NCI-H345 treated with DMSO at 0.1 percent for 48 hours (cell line): ENCODE results near the gene CACNA2D3.

Experiments
- DNase-seq: peaks from one replicate; lab custom pipeline; 2025; ENCODE audit not compliant: unreplicated experiment; lab: John Stamatoyannopoulos, UW

CACNA2D3 gene

DNA sequence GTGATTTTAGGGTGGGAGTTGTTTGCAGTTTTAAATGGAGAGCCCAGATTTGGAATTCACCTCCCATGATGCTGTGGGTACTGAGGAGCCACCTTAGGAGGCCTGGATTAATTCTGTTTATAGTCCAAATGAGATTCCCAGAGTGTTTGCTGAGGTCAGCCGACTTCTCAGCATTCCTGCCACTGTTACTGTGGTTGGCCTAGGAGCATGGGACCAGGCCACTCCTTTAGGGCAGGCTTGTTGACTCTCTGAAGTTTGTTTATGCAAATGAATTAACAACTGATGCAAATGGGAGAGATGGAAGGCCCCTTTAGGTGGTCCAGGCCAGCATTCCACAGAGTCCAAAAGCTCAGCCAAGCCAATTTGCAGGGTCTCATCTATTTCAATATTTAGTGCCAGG lies 46.1 kb downstream of the CACNA2D3 start:
- DNase-seq: no peak

DNA sequence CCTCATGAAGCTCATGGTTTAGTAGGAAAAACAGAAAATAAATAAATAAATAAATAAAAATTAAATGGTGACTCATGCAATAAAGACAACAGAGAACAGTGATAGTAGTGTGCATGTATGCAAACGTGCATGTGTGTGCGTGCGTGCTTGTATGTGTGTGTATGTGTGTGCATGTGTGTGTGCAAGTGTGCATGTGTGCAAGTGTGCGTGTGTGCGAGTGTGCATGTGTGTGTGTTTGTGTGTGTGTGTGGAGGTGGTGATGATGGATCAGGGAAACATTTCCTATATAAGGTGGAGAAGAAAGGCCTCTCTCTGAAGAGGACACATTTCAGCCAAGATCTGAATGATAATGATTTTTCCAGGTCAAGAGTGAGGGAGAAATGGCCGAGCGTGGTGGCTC lies 47.2 kb downstream of the CACNA2D3 start:
- DNase-seq: no peak

DNA sequence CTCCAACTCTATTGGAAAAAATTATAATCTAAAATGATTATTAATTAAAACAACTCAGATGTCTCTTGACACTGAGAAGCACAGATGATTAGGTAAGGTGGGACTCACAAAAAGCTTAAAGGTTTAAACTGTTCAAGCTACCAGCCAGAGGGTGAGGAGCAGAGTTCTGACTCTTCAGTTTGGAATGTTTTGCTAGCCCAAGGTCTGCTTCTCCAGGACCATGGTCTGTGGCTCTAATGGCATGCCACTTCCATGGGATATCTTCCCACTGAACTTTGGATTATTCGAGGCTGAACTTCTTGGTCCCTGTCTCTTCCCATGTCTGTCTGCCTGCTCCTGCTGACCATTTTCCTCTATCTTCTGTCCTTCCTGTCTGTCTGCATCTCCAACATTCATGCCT lies 49.2 kb downstream of the CACNA2D3 start:
- no peak for DNase-seq

DNA sequence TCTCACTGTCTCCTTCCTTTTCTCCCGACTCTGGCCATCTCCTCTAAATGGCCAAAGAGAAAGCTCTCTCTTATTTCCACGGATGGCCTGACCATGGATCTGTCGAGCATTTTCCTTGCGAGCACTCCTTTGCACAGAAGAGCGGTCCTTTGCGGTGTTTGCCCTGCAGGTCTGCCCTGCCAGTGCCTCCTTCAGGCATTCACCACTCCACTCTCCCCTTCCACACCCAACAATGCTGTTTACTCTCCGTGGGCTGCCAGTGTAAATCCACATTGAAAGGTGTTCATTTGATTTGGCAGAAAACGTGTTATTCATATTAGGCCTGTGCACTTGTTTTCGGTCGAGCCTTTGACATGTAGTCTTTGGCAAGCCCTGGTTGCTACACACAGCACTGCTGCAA lies 49.6 kb downstream of the CACNA2D3 start:
- no peak for DNase-seq

DNA sequence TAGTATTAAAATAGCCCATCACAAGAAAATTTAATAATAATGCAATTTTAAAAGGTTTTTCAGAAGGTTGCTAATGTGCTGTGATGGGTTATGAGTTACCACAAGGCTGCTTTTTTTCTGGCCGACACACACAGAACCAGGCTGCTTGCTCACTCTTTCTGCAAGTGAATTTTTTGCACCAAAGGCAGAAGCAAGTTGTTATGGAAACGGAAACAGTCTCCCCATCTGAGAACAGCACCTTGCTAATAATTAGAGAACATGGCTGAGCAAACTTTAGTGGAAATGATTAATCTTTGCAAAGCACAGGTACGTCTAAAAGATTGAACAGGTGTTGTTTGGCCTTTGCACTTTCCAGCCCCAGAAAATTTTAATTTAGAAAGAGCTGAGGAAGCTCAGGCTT lies 51.0 kb downstream of the CACNA2D3 start:
- DNase-seq: no peak

DNA sequence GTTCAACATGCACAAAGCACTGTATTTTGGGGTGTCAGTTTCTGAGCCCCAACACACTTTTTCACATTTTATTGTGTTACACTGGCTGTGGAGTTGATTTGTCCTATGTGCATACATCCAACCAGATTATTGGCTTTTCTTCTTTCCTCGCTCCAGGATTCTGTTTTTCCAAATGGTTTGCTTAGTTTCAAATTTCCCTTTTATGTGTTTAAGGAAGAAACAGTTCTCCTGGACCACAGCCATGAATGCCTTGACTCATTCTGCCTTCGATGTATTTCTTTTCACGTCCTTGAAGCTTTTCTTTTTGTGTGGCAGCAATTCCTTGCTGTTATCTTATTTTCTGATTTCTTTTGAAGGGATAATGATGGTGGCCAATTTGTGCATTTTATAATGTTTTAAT lies 53.8 kb downstream of the CACNA2D3 start:
- DNase-seq: no peak

DNA sequence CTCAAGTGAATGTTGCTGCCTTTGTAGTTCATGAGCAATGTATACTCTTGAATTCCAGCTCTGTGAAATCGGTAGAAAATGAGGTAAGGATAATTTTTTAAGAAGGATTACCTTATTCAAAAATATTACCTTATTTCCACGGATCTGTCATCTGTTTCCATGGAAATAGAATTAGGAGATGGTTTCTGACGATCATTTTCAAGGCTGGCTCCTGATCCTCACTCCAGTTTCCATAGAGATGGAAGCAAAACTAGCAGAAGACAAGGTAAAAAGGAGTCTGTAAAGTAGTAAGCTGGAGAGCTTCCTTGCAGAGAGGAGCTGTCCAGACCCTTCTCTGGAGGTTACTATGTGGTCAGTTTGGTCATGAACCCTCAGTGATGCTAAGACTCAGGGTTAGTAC lies 55.5 kb downstream of the CACNA2D3 start:
- DNase-seq: no peak

DNA sequence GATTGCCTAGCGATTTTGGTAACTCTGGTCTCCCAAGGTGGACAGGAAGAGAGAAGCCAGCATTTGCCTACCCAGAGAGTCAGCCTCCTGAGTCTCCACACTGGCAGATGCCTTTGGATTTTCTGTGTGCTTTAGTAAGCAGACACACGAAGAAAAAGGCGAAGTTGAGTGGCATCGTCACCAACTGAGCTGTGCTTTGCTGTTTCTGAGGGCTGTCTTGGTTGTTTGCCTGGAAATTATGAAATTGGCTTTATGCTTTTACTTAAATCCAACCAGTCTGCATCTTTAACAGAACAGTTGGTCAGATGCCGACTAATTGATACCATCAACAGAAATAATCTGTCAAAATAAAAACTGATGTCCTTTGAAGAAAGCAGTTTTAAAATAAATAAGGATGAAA lies 56.0 kb downstream of the CACNA2D3 start:
- DNase-seq: no peak

DNA sequence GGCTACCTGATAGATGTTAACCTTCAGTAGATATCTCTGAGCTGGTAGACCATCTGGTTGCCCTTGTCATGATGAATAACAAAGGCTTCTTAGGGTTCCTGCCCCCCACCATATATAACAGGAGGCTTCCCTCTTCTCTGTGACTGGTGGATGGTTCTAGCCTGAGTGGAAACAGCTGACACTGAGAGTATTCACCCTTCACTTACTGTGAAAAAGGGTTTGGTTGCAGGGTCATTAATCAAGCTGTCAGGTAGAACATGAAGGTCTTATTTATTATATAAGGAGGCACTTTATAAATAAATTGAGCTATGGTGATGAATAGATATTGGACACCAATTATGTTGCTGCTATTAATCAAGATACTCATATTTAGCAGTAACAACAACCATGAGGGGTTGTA lies 58.6 kb downstream of the CACNA2D3 start:
- no peak for DNase-seq

DNA sequence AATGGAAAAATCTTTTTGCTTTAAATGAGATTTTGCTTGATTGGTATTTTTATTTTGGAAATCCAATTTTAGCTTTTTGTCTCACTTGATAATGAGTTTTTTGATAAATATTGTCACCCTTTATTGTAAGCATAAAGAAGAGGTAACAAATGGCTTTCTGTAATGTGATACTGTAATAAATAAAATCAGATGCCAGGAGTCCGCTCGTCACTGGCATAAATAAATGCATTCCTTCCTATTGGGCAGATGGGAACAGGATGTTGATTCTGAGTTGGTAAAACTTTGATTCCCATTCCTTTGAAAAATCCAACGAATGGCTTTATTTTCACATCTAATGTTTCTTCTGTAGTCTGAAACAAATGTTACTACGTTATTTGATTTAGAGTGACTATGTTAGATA lies 59.9 kb downstream of the CACNA2D3 start:
- no peak for DNase-seq

DNA sequence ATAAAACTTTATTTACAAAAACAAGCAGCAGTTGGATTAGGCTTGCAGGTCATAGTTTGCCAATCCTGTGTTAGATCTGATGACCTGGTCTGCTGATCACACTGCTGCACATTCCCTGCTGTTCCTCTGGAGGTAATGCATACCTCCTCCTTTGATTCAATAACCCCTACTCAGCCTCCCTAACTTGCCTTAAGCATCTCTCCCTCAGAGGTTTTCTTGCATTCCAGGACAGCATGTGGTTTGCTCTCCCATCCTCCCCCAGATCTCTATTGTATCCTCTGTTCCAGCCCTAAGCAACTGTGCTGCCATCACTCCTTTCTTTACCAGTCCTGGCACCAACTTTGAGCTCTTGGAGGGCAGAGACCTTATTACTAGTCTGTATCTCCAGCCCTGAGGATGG lies 63.4 kb downstream of the CACNA2D3 start:
- DNase-seq: no peak

DNA sequence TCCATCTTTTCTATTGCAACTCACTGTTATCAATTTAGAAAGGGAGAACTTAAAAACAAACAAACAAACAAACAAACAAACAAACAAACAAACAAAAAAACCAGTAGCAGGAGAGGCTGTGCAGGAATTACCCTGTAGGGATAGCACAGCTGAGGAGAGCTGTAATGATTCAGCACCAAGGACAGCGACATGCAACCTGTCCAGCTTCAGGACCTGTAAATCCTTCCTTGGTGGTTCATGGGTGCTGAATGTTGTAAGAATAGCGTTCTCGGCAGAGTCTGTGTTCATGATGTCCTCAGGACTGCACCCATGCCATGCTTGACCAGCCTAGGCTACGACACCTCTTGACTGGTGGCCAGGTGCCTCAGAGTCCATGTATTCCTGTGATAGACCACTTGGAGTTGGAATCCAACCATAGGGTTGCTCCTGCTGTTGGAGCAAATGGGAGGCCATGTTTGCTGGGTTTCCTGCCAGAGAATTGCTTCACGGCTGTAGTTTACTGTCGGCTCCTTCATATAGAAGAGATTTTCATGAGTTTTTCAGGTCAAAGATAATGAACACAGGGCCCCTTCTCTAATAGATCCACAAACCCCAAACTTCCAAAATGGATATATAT lies 65.9 kb downstream of the CACNA2D3 start:
- no peak for DNase-seq

DNA sequence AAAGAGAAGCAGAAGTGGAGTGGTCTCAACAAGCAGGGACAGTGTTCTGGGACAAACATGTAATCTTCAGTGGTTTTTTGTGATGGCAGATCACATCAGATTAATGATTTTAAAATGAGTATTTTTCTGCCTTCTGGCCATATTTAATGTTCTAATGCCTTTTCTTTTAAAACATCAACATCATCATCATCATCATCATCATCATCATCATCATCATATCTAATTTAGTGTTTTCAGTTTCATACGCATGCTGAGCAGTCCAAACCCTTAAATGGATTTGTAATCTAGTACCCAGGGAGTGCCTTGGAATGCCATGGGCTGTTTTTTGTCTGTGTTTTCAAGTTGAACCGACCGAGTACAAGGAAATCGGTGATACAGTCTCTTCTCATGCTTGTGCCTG lies 68.9 kb downstream of the CACNA2D3 start:
- no peak for DNase-seq

DNA sequence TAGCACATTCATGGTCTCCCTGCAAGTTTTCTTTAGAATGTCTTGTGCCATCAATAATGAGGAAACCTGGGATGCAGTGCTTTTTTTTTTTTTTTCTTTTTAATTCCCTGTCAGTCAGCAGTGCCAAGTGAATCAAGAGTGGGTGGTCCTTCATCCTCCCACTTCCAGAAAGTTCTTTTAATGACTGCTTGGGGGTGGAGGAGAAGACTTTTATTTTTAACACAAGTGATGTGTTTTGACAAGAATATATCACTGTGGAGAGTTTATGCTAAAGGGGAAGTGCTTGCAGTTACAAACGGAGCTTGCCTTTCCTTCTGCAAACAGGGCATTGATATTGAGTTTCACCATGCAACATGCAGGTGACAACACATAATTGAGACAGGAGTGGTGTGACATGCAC lies 69.7 kb downstream of the CACNA2D3 start:
- DNase-seq: no peak

DNA sequence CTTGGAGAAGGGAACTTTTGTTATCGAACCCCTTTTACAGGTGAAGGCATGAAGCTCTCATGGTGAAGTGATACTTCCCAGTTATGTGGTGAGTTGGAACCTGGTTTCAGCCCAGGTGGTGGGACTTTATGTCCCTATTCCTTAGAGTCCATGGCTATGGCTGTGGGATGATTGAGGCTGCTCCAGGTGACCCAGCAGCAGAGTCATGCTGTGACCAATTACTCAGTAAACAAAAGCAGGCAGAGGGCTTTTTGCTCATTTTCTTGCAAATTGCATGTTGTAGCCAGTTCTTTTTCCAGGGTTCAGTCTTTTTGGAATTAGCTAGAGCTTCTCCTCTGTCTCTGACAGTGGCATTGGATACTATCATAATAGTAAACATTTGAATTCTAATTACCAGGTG lies 70.7 kb downstream of the CACNA2D3 start:
- DNase-seq: no peak

DNA sequence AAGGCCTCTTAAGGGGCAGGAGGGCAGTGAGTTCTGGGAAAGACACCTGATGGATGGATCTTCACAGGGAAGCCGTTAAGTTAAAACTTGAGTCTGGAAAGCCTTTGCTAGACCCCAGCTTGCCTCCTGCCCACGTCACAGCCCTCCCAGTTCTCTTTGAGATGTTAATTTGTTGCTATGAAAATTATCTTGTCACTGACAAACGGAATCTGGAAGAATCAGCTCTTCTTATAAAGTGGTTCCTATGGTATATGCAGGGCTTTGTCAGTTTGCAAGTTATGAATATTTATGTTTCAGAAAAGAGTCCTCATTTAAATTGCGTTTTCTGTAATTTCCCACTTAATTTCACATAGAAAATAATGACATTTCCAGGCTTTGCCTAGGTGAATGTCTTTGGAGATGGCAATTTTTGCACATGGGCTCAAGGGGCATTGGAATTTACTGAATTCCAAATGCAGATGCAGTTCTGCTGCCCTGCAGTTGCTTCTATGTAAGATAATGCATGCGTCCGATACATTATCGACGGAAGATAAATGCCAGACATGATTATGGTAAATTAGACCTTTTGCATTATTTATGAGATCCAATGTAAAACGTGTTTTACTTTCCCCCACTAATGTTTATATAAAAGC lies 74.1 kb downstream of the CACNA2D3 start:
- DNase-seq: no peak

DNA sequence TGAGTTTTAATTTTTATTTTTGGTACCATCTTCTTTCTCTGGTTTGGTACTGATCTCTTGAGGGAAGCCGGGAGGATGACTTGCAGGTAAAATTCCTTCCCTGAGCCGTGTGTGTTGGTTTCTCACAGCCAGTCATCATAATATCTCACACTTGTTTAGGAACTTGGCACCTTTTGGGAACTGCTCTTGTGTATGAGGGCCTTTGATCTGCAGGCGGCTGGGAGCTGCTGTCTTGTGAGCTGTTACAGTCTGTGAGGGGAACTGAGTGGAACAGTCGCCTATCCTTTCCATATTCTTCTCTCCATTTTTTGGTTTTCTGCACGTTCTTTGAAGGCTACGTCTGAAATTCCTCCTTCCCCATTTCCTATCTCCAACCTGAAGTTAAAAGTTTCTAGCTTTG lies 75.2 kb downstream of the CACNA2D3 start:
- DNase-seq: no peak

DNA sequence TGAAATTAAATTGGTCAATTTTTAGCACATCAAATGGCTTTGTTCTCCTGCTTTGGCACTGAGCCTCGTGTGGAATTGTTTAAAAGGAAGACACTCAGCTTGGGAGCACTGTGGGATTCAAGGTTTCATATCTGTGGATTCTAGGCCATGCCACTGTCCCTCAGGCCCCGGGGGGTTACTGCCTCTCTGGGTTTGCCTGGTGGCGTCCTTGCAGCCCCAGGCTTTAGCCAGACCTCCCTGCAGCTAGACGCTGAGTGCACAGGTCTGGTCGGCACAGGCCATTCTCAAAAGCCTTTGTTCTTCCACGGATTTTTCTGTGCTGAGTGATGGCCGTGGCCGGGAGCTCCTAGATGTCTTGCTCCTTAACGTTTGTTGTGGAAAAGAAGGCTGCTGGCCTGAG lies 76.2 kb downstream of the CACNA2D3 start:
- no peak for DNase-seq

DNA sequence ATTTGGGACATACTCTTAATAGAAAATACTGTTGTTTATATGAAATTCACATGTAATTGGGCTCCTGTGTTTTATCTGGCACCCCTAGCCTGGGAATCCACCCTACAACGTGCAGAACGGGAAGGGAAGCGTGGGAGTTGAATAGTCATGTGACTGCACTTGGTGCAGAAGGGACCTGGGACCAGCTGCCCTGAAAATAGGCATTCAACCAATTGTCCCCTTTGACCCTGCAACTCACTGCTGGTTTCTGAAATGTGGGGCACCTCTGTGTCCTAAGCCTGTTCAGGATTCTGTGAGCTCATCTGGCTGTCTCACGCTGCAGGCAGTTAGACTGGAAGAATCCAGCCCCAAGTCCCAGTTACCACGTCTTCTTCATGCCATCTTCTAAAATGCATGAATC lies 79.7 kb downstream of the CACNA2D3 start:
- DNase-seq: no peak

DNA sequence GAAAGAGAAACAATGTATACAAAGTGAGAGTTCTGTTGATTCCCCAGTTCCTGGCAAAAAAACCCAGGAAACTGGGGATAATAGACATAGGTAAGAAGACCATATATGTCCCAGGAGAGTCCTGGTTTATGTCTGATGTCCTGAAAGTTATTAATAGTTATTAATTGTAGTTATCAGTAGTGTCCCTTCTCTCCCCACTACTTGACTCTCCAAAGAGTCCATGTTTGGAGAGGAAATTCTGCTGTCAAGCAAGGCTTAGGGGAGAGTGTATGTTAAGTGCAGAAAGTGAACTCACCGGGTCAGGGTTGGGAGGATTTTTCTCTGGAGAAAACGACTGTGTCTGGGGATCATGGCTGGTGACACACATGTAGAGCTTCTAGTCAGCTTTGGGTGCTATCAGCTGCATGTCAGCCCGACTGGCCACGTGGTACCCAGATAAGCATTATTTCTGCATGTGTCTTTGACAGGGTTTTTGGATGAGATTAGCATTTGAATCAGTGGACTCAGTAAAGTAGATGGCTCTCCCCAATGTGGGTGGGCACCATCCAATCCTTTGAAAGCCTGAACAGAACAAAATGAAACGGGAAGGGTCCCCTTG lies 80.4 kb downstream of the CACNA2D3 start:
- DNase-seq: no peak

DNA sequence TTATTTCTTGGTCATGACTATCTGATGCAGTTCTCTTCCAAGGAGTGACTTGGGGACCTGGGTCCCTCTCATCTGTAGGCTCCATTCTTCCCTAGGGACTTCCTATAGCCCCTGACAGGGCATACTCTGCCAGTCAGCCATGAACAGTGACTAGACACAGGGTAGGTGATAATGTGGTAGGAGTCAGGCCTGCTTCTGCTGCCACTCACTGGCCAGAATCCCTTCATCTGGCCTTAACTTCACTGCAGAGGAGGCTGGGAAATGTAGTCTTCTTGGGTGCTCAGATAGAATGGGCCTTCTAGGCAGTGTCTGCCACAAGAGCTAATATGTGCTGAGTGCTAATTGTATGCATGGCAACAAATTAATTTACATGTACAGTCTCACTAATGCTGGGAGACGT lies 84.5 kb downstream of the CACNA2D3 start:
- no peak for DNase-seq

DNA sequence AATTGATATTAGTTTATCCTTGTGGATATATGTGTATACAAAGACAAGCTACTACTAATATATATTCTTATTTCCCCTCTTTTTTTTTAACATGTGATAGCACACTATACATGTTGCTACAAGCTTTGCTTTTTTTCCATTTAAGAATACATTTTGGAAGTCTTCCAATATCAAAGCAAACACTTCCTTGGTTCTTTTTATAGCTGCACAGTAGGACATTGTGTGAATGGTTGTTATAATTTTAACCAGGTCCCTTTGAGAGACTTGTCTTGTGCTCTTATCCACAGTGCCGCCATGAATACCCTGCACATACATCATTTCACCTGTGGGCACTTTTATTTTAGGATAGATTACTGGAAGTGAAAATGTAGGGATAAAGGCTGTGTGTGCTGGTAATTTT lies 88.7 kb downstream of the CACNA2D3 start:
- DNase-seq: peak; percentile 86

DNA sequence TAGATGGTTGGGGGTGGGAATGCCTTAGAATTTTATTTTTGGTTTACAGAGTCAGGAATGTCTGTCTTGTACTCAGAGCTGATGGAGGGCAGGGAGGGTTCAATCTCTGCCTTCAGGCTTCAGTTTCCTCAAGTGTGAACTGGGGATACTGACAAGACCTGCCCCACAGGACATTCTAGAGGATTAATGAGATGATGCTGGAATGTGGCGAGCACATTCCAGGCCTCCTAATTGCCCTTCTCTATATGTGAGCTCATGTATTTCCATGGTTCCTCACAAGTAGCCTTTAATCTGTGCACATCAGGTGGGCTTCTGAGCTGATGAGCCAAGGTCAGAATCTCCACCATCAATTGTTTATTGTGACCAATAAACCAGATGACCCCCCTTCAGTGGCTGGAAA lies 90.4 kb downstream of the CACNA2D3 start:
- no peak for DNase-seq
